Stimulated activated CD4-positive, alpha-beta T cell treated with anti-CD3 and anti-CD28 coated beads, Interleukin-15, amount 100 ng/mL, for 24 hours (primary cell): ENCODE measurements around the gene AK1.

Experiments used
- DNase-seq: peaks from one replicate; pipeline ENCODE4 v3.0.0-alpha.2; 2020

The AK1 gene, protein sequence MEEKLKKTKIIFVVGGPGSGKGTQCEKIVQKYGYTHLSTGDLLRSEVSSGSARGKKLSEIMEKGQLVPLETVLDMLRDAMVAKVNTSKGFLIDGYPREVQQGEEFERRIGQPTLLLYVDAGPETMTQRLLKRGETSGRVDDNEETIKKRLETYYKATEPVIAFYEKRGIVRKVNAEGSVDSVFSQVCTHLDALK

DNA sequence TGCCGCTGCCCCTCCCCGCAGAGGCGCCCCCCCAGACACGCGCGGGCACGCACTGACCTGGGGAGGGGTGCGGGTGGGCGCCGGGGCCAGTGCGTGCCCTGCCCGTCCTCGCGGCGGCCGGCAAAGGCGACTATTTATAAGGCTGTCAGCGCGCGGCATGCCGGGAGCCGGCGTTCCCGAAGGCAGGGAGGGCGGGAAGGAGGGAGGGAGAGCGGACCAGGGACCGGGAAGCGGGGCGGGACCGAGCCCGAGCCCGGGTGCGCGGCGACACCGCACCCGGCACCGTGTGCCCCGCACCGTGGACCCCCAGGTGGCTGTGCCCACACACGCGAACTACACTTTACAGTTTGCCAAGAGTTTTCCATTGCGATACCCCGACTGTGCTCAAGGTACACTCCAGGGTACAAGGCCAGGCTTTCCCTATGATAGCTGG is at the start of gene AK1:
TSS of gene AK1 (minus strand) at position 110 of the 433 bp plus-strand sequence. CDS start 3,058 bp downstream, outside the sequence.
- no peak for DNase-seq

DNA sequence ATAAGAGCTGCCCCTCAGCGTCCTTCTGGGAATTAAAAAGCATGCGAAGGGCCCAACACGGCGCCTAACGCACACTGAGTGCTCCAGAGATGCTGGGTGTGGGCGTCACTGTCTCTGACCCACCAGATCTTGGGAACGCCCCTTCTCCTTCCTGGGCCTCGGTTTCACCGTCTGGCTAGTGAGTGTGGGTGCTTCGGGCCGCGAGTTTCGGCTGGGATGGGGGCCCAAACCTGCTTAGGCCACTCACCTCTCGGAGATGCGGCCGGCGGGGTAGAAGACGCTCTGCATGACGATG is 49.4 kb upstream of the AK1 start:
- DNase-seq = peak; percentile 39

DNA sequence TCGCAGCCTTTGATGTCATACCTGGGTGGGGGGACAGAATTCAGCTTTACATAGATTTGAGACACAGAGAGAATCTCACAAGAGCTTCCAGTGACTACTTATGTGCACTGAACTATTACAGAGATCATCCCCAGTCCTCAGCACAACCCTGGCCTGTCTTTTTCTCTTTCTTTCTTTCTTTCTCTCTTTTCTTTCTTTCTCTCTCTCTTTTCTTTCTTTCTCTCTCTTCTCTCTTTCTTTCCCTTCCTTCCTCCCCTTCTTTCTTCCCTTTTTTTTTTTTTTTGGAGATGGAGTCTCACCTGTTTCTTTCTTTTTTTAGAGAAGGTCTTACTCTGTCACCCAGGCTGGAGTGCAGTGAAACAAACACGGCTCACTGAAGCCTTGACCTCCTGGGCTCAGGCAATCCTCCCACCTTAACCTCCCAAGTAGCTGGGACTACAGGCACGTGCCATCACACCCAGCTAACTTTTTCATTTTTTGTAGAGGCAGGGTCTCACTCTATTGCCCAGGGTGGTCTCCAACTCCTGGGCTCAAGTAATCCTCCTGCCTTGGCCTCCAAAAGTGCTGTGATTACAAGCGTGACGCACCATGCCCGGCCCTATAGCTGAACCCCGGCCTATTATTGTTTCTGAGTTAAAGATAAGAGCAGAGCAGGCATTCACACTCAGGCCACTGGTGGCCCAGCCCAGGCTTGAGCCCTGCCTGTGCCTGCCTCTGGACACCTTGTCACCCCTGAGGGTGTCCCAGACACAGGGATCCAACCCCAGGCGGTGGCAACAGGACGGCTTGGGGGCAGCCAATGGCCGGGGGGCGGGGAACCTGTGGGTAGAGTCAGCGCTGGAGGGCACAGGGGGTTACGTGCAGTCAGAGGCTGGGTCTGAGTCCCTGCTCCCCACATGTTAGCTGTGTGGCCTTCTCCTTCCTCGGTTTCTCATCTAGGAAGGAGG is 48.8 kb upstream of the AK1 start:
- no peak for DNase-seq

DNA sequence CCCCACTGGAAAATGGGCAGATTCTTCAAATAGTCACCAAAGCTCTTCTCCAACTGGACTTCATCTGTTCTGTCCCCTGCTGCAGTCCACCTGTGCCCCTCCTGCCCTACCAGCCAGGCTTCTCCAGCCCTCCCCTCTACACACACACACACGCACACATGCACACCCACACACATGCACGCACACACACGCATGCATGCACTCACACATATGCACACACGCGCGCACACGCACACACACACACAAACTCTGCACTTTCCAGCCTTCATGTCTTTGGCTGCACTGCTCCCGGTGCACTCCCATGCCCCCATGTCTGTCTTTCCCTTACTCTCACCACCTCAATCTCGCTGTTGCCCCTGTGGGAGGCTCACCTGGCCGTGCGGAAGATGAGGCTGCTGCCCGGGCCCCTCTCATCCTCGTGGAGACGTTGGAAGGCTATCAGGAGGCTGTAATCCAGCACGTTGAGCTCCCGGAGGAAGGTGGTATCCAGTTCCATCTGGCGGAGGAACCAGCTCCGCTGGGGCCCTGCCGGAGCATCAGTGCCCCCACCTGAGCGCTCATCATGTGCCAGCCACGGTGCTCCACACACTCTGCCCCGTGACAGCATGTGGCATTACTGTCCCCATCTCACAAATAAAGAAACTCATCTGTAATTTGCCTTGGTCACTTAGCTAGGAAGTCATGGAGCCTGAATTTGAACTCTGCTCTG is 47.4 kb upstream of the AK1 start:
- no peak for DNase-seq

DNA sequence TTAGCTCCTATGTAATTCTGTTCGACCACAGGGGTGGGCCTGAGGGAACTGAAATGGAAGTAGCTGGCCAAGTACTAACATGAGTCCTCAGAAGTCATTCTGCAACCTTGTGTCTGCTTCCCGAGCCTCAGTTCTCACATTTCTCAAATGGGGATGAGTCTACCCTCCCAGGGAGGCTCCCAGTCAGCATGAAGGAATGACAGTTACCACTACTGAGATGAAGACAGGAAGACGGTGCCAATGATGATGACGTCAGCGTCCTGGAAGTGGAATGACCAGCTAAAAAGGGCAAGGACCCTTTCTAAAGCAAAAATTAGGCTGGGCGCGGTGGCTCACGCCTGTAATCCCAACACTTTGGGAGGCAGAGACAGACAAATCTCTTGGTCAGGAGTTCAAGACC is 46.3 kb upstream of the AK1 start:
- no peak for DNase-seq

DNA sequence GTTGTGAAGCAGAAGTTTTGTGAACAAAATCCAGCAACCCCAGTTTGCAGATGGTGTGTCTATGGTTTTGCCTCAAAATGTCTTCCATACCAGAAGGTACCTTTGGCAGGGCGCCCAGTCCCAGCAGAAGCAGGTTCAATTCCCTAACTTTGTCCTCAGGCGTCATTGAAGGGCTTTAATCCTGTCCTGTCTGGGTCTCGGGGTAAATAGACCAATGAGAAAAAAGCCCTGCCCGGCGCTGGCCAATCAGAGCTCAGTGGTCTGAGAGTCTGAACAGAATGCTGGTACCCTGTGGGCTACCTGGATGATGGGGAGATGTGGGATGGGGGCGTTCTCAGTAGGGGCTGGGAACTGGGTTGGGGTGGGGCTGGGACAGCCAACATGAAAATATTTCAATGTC is 45.6 kb upstream of the AK1 start:
- DNase-seq = no peak

DNA sequence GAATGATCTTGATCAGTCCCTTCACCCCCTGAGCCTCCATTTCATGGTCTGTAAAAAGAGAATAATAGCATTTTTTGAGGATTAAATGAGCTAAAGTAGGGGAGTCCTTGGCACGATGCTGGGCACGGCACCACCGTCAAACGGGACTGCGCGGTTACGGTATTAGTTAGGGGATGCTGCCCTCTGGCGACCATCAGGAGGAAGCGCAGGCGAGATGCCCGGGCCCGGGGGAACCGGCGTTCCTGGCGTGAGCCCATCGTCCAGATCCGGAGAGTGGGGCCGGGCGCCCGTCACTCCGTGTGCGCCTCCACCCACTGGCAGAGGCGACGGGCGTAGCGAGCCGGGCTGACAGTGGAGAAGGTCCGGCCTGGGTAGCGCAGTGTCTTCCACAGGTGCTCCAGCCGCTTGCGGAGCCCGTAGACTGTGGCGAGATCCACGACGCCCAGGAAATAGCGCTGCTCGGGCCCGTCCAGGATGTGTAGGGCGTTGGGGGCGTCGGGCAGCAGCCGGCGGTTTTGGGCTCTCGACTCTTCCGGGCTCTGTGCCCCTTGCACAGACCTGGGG is 44.2 kb upstream of the AK1 start:
- DNase-seq = peak; percentile 83

DNA sequence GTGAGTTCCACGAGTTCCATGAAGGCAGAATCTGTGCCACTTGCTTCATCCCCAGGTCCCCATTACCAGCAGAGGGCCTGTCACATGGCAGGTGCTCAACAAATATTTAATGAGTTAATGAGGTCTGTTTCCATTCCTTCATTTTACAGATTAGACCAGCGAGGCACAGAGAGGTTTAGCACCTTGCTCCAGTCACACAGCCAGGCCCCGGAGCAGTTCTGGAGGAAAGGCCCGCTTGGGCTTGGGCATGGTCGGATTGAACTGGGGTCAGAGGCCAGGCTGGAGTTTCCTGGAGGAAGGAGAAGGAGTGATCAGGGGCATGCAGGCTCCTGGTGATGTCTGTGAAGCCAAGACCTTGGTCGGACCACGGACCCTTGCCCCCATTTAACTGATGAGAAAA is 43.3 kb upstream of the AK1 start:
- no peak for DNase-seq

DNA sequence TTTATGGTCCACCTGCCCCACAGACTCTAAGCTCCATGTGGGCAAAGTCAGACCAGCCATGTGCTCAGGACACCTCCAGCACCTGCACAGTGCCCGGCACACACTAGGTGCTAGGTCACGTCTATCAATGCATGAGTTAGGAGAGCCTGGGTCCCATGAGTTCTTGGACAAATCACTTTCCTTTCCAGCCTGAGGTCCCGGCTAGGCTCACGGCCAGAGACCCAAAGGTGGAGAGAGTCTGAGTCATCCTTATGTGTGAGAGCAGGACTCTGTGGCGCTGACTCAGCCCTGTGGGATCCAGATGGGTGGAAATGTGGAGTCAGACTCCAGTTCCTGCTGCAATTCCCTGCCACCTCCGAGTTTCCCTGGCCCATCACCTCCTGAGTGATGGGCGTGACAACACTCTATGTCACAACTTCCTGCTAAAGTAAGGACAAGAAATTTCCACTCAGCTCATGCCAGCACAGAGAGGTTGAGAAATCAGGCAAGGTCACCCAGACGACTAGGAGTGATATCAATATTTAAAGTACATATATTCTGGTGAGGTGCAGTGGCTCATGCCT is 41.9 kb upstream of the AK1 start:
- peak; percentile 65 for DNase-seq

DNA sequence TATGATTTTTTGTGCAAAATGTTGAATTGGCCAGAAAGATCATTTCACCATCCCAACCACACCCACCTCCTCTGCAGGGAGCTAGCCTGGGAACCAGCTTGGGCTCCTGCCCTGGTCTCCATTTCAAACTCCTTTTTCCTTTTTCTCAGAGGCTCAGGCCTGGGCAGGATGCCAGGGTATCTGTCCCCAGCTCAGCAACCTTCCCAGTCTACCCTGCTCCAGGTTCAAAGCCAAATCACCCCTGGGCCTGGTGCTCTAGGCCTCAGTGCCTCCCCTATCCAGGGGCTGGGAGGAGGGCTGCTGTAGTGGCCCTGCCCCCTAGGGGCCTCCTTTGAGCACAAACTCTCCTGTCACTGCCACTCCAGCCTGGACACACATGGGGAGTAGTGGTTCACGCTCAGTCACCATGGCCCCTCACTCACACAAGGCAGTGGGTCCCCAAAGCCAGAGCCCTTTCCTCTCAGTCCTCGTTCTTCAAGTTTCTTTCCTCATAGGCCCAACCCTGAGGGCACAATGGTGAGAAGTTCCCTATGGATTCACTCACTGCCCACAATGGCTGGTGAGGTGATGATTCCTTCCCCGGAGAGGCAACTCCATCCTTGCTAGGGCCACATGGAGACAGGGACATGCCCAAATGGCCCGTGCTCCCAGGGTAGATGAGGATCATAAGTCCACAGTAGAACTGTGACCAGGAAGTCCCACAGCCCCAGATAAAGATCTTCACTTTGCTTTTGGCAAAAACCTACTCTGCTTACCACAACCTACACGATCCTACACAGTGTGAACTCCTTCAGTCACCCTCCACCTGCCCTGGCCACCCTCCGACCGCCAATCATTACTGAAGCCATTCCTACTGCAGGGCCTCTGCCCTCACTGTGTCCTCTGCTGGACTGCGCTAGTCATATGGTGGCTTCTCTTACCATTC is 41.0 kb upstream of the AK1 start:
- no peak for DNase-seq

DNA sequence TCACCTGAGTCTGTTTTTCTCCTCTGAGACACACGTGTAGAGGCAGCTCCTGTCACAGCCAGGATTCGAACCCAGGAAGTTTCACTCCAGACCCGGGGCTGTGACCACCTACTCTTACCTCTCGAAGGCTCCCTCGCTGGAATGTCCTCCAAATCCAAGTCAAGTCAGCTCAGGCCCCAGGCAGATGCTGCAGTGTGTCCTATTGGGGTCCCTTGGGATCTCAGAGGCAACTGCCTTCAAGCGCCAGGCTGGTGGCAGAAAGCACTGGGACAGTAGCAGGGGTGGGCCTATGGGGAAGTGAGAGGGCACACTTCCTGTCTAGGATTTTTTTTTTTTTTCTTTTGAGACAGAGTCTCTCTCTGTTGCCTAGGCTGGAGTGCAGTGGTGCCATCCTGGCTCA is 40.1 kb upstream of the AK1 start:
- DNase-seq = no peak

DNA sequence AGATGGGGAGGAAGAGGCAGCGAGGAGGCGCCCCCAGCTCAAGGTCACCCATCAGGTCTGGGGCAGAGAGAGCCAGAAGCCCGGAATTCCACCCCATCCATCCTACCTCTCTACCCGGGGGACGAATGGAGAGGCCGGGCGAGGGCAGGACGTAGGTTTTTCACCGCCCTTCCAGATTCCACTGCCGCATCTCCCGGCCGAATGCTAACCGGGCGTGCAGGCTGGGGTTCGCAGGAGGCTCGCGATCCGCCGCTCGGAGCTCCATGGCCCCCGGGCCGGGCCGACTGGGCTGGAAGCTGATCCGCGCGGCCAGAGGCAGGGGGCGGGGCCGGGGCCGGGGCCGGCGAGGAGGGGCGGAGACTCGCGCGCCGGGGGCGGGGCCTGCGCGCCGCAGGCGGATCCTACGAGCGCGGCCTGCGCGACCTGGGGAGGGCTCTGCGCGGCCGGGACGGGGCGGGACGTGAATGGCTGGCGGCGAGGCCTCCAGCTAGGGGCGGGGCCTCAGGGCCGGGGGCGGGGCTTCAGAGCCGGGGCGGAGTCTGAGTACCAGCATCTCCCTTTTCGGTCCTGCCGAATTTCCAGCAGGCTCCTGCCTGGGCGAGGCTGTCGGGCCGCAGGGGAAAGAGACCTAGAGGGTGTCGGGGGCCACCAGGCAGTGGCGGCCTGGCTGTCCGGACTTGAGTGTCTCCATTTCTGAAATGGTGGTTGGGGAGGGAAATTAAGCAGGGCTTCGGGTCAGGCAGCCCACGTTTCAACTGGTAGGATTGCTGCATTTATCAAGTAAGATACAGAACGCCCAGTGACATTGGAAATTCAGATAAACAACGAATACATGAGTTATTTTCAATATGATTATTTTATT is 39.5 kb upstream of the AK1 start, which contains the start of gene ST6GALNAC4:
TSS of gene ST6GALNAC4 (minus strand) at position 322 of the 862 bp plus-strand sequence. CDS start 622 bp downstream, outside the sequence.
- peak; percentile 96 for DNase-seq

DNA sequence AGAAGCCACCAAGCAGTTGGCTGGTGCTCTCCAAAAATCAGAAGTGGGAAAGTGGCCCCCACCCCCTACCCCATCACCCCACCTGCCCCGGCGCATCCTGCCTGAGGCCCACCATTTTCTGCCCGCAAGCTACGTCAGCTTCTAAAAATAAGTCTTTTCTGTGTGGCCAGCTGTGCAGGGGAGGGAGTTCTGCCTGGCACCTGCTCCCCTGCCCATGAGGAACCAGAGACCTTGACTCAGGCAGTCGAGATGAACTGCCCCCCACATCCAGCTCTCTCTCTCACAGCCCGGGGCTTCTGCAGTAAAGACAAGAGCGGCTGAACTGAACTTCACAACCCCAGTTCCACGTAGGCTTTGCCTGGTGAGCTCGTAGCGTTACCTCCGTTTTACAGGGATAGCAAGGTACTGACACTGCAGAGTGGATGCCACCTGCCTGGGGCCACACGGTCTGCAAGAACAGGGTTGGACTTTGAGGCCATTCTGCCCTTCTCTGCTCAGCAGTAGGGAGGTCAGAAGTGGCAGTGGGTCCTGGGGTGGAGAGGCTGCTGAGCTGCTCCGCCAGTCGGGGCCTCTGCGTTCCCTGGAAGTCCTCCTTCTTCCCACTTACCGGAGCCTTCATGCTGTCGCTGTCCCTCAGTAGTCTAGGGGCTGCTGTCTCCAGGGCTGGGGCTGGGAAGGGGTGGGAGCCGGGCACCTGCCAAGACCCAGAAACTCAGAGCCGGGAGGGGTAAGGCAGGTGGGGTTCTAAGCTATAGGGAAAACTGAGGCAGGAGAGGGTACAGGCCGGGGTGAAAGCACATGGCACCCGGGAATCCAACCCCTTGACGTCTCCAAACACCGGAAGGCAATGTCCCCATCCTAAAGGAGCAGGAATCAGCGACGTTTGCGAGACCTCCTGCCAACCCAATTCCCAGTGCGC is 38.6 kb upstream of the AK1 start:
- DNase-seq = no peak

DNA sequence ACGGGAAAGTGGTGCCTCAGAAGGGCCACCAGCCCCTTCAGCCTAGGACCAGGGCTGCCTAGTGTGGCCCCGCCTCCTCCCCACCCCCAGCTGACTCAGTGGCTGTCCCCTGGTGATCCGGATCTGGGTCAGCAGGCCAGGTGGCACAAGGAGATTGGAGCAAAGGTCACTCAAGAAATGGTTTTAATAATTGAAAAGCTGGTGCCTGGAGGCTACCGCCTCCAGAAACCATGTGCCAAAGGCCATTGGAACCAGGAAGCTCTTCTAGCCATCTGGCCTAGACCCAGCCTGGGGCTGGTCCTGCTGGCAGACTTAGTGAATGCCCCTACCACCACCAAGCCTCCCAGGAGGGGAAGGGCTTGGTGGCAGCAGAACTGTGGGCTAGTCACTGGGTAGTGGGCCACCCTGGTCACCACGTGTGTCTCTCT is 37.9 kb upstream of the AK1 start:
- no peak for DNase-seq

DNA sequence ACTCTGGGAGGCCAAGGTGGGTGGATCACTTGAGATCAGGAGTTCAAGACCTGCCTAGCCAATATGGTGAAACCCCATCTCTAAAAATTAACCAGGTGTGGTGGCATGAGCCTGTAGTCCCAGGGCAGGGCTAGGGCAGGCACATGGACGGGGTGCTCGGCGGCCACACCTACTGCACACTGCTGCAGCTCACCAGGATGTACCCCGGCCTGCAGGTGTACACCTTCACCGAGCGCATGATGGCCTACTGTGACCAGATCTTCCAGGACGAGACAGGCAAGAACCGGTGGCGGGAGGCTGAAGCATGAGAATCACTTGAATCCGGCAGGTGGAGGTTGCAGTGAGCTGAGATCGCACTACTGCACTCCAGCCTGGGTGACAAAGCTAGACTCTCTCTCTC is 36.2 kb upstream of the AK1 start:
- DNase-seq = no peak

DNA sequence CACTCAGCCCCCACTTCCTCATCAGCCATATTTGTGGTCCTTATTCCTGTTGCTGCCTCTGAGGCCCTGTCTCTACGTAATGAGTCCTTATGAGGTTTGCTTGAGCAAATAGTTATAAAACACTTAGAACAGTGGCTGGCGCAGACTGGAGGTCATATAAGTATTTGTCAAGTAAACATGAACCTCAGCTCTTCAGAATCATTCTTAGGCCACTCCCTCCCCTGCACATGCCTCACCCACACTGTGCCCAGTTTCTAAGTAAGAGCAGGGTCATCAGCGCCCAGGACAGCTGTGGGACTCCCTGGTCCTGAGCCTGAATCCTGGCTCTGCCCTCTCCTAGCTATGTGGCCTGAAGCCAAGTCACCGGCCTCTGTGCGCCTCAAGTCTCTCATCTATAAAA is 35.4 kb upstream of the AK1 start:
- no peak for DNase-seq

DNA sequence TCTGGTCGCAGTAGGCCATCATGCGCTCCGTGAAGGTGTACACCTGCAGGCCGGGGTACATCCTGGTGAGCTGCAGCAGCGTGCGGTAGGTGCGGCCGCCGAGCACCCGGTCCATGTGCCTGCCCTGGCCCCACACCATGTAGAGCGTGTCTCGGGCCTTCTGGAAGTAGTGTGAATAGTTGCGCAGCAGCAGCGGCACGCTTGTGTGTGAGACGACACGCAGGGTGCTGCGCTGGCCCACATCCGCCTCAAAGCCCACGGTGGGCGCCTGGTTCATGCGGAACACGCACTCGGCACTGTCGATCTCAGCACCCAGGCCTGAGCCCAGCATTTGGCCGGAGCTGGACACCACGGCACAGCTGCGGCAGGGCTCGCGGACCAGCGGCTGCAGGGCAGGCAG is 34.8 kb upstream of the AK1 start:
- DNase-seq = no peak

DNA sequence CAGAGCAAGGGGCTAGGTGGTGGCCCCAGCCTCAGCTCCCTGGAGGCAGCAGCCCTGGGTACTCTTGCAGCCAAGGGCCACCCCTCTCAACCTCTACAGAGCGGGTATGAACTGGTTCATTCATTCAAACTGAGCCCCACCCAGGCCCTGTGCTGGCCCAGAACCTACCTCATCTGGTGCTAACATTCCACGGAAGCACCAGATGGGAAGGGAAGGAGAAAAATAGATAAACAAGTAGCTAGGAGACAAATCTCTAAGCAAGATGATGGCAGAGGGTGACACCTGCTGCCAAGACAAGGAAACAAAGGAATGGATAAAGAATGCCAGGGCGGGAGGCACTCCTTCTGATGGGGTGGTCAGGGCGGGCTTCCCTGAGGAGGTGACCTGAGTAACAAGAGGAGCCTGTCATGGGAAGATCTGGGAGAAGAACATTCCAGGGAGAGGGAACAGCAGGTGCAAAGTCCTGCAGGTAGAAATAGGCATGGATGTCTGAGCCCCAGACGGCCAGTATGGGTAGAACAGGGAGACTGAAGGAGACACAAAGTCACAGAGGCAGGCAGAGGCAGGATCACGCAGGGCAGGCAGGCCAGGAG is 33.2 kb upstream of the AK1 start:
- DNase-seq = no peak

DNA sequence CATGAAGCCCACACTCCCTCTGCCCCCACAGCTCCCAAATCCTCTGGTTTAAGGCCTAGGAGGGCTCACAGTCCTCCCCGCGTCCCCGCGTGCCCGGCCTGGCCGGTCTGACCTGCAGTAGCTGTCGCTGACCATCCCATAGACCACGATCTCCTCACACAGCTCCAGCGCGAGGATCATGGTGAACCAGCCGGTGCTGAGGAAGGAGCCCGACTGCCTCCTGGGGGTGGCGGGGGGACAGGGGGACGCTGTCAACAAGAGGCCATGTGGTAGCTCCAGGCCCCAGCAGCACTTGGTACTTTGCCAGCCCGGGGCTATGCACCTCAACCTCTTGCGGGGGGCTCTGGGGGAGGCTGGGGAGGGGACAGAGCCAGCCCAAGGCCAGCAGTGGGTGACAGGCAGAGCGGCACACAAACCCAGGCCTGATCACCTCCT is 32.4 kb upstream of the AK1 start:
- no peak for DNase-seq

DNA sequence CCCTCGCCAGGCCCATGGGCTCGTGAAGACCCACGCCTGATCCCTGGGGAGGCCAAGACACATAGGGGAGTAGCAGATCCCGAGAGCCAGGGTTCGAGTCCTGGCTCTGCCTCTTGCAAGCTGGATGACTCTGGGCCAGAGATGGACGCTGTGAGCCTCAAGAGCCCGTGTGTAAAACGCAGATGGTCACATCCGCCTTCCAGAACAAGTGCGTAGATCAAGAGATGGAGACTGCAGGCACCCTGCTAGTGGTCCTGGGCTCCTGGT is 31.1 kb upstream of the AK1 start:
- DNase-seq = no peak
